Embryonic facial prominence (tissue), 1 donor: Measurements from ENCODE around the gene OTOF.

Source experiments
- DNase-seq: peaks from one replicate; pipeline ENCODE4 v3.0.0-alpha.2; 2016; ENCODE audit errors: extremely low spot score

Gene OTOF

DNA sequence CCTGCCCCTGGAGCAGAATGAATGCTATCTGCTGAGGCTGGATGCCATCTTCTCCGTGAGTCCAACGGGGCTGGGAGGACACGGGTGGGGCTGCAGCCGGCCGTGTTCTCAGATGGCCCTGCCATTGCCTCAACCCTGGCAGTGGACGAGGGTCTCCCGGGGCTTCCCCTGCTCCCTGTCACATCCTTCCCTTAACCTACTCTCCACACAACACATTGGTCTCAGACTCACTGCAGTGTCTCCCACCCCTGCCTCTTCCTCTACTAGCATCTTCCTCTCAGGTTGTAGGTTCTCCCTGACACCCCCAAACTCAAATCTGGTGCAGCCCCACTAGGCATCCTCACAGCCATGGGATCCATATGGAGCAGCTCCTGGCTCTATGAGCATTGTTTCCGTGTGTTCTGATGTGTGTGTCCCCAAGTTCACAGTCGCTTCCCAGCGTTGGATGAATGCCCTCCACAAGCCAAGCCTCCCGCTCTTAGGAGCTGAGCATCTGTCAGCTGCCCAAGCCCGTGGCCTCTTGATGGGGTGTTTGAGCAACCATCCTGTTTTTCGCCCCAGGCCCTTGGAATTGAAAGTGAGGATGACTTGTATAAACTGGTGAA is 27.8 kb downstream of the OTOF start:
- DNase-seq, result no peak

DNA sequence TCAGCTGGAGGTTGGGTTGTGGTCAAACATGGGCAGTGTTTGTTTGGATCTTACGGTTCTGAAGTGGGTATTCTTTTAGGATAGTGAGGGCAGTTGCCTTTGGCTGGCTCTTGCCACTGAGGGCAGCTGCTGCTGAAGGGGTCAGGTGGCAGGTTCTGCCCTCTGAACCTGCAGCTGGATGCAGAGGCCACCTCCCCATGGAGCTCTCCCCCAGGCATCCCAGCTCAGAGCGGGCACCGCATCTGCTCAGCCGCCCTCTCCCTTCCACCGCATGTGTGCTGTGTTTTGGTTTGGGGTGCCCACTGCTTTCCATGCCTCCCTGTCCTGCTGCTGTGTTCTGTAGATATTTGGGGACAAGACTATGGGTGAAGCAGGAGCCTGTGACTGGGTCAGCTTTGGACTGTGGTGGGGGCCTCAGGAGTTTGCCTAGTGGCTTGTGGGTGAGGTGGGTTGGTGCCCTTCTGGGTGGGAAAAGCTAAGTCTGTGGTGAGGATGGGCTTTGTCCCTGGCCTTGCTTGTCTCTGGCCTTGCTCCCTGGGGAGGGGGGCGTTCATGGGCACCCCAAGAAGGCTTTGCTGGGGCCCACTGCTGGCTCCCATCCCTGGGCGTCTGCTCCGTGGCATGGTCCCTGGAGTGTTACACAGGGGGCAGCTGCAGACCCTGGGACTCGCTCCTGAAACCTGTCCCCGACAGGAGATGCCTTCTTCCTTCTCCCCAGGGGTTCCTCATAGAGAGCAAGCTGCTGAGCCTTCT is 28.5 kb downstream of the OTOF start:
- no peak for DNase-seq

DNA sequence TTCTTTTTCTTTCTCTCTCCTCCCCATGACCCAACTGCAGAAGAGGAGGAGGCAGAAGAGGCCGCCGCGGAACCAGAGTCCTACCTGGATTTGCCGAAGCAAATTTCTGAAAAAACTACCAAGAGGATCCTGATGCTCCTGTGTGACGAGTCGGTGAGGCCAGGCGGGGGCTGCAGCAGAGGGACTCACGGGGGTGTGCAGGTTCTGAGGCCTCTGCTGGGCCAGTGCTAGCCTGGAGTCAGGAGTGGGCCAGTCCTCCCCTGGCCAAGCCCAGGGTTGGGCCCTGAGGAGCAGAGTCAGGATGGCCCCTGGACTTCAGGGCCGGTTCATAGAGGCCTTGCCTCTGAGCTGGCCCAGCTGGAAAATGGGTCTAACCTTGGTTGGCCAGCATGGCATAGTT is 29.3 kb downstream of the OTOF start:
- no peak for DNase-seq

DNA sequence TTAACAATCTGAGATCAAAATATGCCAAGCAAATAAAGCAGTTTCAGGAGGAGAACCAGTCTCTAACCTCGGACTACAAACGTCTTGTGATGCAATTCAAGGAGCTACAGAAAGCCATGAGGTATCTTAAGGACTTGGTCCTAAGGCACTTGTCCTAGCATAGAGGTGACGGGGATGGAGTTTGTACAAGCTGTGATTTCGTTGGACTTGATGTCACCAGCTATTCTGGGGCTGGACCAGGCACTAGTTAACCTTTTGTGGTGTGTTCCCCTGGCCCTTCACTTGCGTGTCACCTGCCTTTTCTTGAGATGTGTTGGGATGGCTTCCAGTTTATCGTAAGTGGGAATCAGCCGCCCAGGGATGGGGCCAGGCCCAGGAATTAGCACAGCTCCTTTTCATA is 33.7 kb downstream of the OTOF start:
- DNase-seq, result no peak

DNA sequence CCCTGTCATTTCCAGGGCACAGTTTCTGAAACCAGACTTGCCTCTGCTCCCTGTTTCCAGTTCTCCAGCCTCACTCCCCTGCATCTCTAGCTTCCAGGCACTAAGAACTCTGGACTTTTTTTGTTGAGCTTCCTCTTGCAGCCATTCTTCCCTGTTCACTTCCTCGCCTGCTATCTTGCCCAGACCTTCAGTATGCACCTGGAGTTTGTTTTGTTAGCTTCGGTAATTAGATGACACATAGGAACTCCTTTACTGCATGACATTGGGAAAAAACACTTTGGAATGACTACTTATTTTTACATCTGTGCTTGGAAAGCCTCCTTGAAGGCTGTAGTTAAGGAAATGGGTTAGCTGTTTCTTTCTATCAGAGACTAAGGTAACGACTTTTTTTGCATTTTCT is 35.2 kb downstream of the OTOF start:
- no peak for DNase-seq

DNA sequence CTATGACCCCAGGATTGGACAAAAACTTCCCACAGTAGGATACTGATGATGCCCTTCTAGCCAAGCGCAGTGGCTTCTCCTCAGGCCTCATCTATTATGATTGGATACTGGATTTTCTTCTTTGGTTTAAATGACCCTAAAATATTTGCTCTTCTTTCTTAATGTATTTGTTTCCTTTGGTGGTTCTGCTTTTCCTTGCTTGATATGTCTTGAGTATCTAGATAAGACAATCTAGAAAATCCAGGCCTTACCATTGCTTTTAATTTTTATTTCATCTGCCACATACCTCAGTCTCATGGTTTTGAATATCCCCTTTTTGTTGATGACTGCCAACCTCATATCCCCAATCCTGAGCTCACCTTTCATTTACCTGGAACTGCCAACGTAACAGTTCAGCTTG is 35.6 kb downstream of the OTOF start:
- DNase-seq, result no peak

DNA sequence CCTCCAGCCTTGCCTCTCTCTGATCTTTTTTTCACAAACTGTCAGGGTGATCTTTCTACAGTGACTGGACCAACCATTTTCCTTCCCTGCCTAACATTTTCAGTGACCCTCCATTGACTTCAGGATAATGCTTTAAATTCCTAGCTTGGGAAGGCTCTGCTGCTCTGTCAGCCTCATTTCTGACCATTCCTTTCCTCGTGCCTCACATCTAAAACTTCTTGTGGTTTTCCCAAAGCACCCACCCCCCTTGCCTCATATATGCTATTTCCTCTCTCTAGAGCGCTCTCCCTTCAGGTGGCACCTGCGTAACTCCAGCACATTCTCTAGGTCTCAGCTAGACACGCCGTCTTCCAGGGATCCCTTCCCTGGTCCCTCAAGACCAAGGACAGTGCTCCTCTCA is 39.0 kb downstream of the OTOF start:
- DNase-seq, result no peak

DNA sequence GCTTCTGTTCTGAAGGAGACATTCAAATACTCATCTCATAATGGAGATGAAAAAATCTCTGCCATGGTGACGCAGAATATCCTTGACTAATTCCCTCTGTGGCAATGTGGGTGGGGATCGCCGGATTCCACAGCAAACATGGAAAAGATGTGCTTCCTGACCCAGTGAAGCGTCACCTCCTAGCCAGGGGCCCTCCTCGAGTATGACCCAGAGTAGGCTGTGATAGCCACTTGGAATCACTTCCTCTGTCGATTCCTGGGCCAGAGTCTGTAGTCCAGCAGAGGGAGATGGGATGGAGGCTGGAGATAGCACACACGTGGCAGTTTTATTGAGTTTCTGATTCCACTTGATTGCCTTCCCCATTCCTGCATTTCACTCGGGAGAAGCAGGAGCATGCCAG is 39.4 kb downstream of the OTOF start:
- DNase-seq, result no peak

DNA sequence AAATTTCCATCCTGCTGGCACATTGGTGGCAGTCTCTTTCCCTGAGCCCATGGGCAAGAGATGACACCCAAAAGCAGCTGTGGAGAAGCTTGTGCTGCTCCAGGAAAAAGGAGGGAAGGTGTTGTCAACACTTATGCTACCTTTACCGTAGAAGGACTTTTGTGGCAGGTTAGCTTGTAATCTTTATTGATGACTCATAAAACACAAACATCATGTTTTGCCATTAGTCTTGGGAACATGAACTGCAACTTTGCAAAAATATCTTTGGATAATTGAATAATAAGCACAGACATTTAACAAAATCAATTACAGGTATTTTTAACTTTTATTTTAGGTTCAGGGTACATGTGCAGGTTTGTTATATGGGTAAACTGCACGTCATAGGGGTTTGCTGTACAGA is 42.8 kb downstream of the OTOF start:
- DNase-seq, result no peak

DNA sequence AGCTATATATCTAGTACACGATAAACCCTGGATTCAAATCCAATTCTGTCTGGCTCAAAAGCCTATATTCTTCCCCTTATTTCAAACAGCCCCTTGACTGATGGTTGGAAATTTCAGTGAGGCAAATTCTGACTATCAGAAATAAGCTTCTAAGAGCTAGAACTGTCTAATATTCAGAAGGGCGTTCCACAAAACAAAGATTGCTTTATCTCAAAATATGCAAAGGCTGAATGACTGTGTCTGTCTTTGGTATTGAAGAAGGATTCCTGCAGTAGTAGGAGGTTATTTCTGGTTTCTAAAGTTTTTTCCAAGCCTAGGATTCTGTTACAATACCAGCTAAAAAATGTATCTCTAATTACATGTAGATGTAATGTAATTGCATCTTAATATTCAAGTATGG is 45.1 kb downstream of the OTOF start:
- no peak for DNase-seq

DNA sequence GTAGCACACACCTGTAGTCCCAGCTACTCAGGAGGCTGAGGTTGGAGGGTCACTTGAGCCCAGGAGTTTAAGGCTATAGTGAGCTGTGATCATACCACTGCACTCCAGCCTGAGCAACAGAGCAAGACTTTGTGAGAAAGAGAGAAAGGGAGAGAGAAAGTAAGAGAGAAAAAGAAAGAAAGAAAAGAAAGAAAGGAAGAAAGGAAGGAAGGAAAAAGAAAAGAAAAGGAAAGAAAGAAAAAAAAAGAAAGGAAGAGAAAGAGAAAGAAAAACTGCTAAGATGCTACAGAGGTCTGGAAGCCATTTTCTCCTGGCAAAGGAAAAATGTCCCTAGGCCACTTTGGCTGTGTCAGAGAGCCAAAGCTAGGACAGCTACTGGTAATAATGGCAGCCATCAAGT is 45.6 kb downstream of the OTOF start:
- no peak for DNase-seq

DNA sequence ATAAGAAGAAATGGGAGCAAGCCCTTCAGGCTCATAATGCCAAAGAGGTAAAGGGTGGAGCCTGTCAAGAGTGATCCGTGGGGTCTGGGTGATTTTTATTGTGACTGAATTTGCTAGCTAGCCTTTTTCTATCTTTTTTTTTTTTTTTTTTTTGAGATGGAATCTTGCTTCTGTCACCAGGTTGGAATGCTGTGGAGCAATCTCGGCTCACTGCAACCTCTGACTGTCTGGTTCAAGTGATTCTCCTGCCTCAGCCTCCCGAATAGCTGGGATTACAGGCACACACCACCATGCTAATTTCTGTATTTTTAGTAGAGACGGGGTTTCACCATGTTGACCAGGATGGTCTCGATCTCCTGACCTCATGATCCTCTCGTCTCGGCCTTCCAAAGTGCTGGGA is 47.1 kb downstream of the OTOF start:
- DNase-seq, result no peak

DNA sequence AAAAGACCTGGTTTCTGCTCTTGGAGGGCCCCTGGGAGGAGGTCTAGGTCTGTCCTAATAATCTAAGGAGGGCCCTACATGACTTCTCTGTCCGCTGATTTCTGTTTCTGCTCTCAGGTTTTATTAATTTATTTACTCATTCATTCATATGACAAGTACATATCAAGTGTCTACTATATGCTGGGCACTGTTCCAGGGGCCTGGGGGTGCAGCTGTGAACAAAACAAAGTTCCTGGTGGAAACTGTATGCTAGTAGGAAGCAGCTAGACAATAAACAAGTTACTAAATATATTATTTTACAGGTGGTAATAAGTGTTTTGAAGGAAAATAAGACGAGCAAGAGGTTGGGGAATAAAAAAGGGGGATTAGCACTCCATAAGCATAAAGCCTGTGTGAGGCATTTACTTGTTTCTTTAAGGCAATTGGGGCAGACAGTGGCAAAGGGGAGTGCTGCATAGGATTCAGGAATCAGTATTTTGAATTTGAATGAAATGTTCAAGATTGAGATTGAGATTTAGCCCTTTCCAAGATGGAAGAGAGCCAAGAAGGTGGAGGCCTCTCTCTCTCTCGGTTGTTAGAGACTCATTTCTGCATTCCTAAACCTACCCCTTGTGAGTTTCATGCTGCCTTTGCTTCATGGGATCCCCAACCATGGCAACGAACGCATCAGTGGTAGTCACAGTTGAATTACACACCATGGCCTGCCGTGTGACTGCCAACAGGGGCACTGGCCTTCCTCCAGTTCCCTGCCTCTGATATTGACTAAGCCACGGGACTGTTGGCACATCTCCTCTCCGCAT is 47.9 kb downstream of the OTOF start:
- DNase-seq, result no peak

DNA sequence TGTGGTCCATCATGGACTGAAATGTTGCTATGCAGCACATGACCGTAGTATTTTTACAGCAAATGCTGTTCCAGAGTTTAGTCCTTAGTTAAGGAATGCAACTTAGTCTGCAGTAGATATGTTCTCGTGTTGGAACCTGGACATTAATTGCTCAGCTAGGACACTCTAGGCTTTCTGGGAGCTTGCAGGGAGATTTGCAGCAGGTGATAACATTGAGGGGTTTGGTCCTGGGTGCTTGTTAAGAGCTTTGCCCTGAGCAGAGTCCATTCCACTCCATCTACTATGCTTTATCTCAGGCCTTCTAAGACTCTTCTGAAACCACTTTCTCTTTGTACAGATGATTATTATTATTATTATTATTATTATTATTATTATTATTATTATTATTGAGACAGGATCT is 49.1 kb downstream of the OTOF start:
- DNase-seq, result no peak

DNA sequence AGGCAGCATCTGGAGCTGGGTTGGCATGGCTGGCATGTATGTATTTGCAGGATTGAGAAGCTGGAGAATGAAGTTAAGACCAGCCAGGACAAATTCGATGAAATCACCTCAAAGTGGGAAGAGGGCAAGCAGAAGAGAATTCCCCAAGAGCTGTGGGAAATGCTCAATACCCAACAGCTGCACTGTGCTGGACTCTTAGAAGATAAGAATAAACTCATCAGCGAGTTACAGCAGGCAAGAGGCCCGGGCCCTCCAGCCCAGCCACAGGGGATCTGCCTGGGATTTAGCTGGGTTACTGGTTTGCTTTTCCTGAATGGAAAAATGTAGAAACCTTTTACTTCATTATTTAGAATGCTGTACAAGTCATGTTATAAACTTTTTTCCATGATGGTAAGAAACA is 53.7 kb downstream of the OTOF start:
- DNase-seq, result no peak

DNA sequence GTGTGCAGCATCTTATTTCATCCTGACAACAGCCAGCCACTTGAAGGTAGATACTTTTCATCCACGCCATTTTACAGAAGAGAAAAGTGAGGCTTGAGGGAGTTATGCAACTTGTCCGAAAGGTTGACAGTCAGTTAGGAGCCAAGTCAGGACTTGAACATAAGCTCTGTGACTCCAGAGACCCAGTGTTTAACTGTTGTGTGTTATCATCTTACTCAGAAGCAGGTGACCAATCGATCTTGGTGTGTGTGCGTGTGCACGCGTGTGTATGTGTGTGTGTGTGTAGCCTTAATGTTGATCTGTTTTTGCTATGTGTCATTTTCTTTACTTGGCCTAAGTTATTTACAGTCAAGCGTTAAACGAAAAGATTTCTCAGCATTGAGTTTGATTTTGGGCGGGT is 54.2 kb downstream of the OTOF start:
- no peak for DNase-seq

DNA sequence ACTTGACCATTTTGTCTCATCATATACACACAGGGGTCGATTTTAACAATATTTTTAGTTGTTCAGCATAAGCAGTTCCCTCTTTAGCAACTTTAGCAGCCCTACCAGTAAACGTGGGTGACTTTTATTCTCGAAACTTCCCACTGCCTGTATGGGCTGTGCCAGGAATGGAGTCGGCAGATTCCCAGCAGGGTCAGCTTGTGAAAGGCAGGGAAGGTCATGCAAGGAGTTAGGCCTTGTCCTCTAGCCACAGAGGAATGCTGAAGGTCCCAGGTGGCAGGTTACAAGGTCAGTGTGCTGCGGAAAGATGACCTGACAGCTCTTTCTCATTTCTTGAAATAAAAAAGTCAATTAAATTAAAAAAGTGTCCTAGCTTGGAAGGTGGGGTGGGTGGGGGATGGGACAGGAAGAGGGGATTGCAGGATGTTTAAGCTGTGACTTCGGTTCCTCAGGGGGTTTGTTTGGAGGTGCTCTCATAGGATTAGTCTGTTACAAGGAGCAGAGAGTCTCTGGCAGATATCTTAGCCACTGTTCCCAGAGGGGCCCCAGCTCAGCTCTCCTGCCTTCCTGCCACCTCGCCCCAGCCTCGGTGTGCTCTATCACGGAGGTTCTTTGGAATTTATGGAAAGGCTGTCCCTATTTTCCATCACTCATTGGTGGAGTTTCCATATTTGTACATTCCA is 54.8 kb downstream of the OTOF start:
- DNase-seq, result no peak

DNA sequence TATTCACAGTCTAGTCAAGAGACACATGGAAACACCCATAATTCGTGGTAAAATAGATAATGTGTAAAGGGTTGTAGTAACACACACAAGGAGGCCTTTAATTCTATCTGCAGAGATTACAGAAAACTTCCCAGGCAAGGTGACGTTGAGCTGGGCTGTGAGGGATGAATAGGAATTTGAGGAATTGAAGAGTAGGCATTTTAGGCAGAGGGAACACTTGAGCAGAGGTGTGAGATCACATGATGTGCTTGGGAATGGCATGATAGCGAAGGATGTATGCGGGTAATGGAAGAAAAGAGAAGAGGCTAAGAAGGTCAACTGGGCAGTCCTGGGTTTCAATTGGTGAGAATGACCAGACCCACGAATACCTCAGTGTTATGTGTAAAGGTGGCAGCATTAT is 56.0 kb downstream of the OTOF start:
- DNase-seq, result no peak

DNA sequence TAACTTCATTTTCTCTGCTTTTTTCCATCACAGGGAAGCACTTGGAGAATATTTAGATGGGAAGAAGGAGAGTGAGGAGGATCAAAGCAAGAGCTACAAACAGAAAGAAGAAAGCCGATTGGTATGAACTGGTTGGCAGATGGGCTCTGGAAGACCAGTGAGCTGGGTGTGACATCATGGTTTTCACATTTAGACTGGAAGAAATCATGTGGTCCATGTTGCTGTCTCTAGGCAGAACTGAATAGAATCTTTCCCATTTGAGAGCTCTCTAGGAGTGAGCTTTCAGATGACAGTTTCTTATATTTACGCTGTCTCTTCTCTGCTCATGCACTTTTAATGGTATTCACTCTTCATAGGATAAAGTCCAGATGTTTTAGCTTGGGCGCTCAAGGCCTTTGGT is 63.6 kb downstream of the OTOF start:
- DNase-seq, result no peak

DNA sequence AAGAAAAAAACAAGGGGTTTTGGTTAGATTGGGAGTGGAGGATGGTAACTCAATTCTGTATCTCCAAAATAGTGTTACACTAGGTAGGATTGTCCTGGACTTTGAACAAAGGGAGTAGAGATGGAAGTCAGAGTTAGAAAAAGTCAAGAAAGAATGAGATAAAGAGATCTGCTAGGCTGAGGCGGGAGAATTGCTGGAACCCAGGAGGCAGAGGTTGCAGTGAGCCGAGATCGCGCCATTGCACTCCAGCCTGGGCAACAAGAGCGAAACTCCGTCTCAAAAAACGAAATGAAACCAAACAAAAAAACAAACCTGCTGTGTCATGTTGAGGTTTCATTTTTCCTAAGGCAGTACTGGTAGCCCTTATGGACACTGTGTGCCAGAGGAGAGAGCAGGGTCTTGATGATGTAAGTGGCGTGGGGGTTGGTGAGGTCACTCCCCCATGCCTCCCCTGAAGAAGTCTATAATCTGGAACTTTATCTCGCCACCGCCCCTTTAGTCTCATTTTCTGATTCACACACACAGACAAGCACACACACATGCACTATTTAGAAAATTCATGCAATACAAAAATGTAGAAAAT is 65.7 kb downstream of the OTOF start:
- DNase-seq, result no peak

DNA sequence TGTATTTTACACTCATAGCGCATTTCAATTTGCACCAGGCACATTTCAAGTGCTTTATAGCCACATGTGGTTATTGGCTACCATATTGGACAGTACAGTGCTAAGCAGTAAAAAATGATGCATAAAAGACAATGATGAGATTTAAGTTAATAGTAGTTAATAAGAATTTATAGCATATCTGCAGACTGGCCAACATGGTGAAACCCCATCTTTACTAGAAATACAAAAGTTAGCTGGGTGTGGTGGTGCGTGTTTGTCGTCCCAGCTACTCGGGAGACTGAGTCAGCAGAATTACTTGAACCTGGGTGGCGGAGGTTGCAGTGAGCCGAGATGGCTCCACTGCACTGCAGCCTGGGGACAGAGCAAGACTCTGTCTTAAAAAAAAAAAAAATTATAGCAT is 66.5 kb downstream of the OTOF start:
- DNase-seq, result no peak

DNA sequence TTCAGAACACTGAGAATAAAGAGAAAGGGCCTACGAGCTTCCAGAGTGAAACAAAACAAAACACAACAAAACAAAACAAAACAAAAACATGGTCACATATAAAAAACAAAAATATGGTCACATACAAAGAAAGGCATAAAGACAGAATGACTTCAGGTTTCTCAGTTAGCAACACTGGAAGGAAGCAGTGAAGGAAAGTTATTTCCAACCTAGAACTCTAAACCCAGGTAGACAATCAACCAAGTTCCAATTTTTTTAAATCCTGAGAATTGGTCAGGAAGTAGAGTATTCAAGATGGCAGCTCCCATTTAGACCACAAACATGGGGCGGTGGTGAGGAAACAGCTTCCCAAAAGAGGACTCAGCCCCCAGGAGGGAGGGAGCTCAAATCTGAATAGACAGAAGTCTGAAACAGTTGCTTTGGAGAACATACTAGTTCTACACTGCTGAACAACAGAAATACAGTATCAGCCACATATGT is 67.1 kb downstream of the OTOF start:
- DNase-seq, result no peak
